OCI-LY1 (cell line): ENCODE measurements around the gene APOA1.

Source experiments
- H2AFZ ChIP-seq: fragments of 200-600 bp; sonication (generic), shearing (Covaris generic); 2 replicates; pipeline ENCODE4 v1.6.0; 2014; ENCODE audit warnings: antibody characterized with exemption, mild to moderate bottlenecking, low read length
- H3F3A ChIP-seq: fragments of 200-600 bp; sonication (generic), shearing (Covaris generic); 2 replicates; pipeline ENCODE4 v1.6.0; 2014; ENCODE audit warnings: mild to moderate bottlenecking, antibody characterized with exemption, low read length, moderate library complexity; ENCODE audit not compliant: insufficient read depth
- H3K27ac ChIP-seq: fragments of 200-600 bp; sonication (generic); 2 replicates; pipeline ENCODE4 v1.5.1; 2014; ENCODE audit warnings: low read length, mixed run types, mild to moderate bottlenecking, low read depth; ENCODE audit not compliant: poor library complexity, severe bottlenecking
- H3K27me3 ChIP-seq: fragments of 200-600 bp; sonication (generic); 2 replicates; pipeline ENCODE4 v1.6.0; 2014; ENCODE audit warnings: antibody characterized with exemption, mild to moderate bottlenecking, low read length, moderate library complexity; ENCODE audit not compliant: insufficient read depth
- H3K36me3 ChIP-seq: fragments of 200-600 bp; sonication (generic); 2 replicates; pipeline ENCODE4 v1.6.1; 2014; ENCODE audit warnings: mild to moderate bottlenecking, antibody characterized with exemption, low read length, moderate library complexity, mixed read lengths; ENCODE audit not compliant: insufficient read depth
- H3K4me1 ChIP-seq: fragments of 200-600 bp; sonication (generic); 2 replicates; pipeline ENCODE4 v1.5.1; 2014; ENCODE audit warnings: mild to moderate bottlenecking, low read length, moderate library complexity; ENCODE audit not compliant: insufficient read depth, severe bottlenecking
- H3K4me2 ChIP-seq: fragments of 200-600 bp; sonication (generic), shearing (Covaris generic); 2 replicates; pipeline ENCODE4 v1.6.1; 2014; ENCODE audit warnings: low read length
- H3K4me3 ChIP-seq: fragments of 200-600 bp; sonication (generic); 2 replicates; pipeline ENCODE4 v1.5.1; 2014; ENCODE audit warnings: low read length, low read depth, mild to moderate bottlenecking, mixed read lengths; ENCODE audit not compliant: poor library complexity, severe bottlenecking
- H3K79me2 ChIP-seq: fragments of 200-600 bp; shearing (Covaris generic); 2 replicates; pipeline ENCODE4 v1.6.1; 2016; ENCODE audit warnings: mixed run types, low read length, mixed read lengths; ENCODE audit not compliant: insufficient read depth
- H3K9ac ChIP-seq: fragments of 200-600 bp; sonication (generic), shearing (Covaris generic); 2 replicates; pipeline ENCODE4 v1.6.1; 2014; ENCODE audit warnings: mild to moderate bottlenecking, low read length, mixed read lengths
- H3K9me2 ChIP-seq: fragments of 200-600 bp; sonication (generic), shearing (Covaris generic); 2 replicates; pipeline ENCODE4 v1.6.1; 2014; ENCODE audit warnings: low read depth, mild to moderate bottlenecking, low read length, mixed read lengths
- H3K9me3 ChIP-seq: fragments of 200-600 bp; shearing (Covaris generic); 2 replicates; pipeline ENCODE4 v1.6.1; 2014; ENCODE audit warnings: low read length, mixed read lengths
- H4K20me1 ChIP-seq: fragments of 200-600 bp; sonication (generic), shearing (Covaris generic); 2 replicates; pipeline ENCODE4 v1.6.0; 2016; ENCODE audit warnings: mild to moderate bottlenecking, low read length; ENCODE audit not compliant: insufficient read depth
- CTCF ChIP-seq: fragments of 200-600 bp; sonication (generic), shearing (Covaris generic); IDR thresholded peaks from 2 replicates; pipeline ENCODE4 v1.5.1; 2017; ENCODE audit warnings: mild to moderate bottlenecking, antibody characterized with exemption, low read length, moderate library complexity, mixed read lengths
- EZH2 ChIP-seq: fragments of 200-600 bp; sonication (generic), shearing (Covaris generic); IDR thresholded peaks from 2 replicates; pipeline ENCODE4 v1.8.0; 2017; ENCODE audit warnings: borderline replicate concordance, mixed run types, mild to moderate bottlenecking, antibody characterized with exemption, low read length, moderate library complexity, mixed read lengths

Gene APOA1

GRCh38 chr11:116865696-116866095 is 28.3 kb upstream of the APOA1 start:
- Histone ChIP-seq H3K4me3 (no peak overlapping the region), H4K20me1 (no peaks in the 10 kb centered on the region), H3K9ac (no peak overlapping the region), H3K79me2 (no peaks in the 10 kb centered on the region), H3K36me3 (peaks cover 90% of the 10 kb centered on the region), H3K9me2 (no peaks in the 10 kb centered on the region), H2AFZ (no peak overlapping the region), H3K27ac (no peak overlapping the region), H3K4me1 (no peaks in the 10 kb centered on the region), H3F3A (no peaks in the 10 kb centered on the region), H3K27me3 (no peaks in the 10 kb centered on the region), H3K4me2 (no peak overlapping the region), H3K9me3 (no peaks in the 10 kb centered on the region)
- TF ChIP-seq EZH2 (no peak), CTCF (no peak)

GRCh38 chr11:116864531-116864930 is 27.1 kb upstream of the APOA1 start:
- Histone ChIP-seq H3K79me2 (no peaks in the 10 kb centered on the region), H3K4me3 (no peak overlapping the region), H3K9me2 (no peaks in the 10 kb centered on the region), H3K27me3 (no peaks in the 10 kb centered on the region), H3K4me2 (no peak overlapping the region), H3K36me3 (peaks cover 87% of the 10 kb centered on the region), H3F3A (no peaks in the 10 kb centered on the region), H4K20me1 (no peaks in the 10 kb centered on the region), H3K4me1 (no peaks in the 10 kb centered on the region), H3K27ac (no peak overlapping the region), H3K9me3 (no peaks in the 10 kb centered on the region), H3K9ac (no peak overlapping the region), H2AFZ (no peak overlapping the region)
- TF ChIP-seq CTCF (no peak), EZH2 (no peak)

GRCh38 chr11:116862951-116863350 is 25.5 kb upstream of the APOA1 start:
- peaks cover 87% of the 10 kb centered on the region for H3K36me3 ChIP-seq
- no peaks in the 10 kb centered on the region for H4K20me1 ChIP-seq
- no peaks in the 10 kb centered on the region for H3F3A ChIP-seq
- no peak overlapping the region for H2AFZ ChIP-seq
- no peak overlapping the region for H3K4me2 ChIP-seq
- H3K79me2 ChIP-seq, result no peaks in the 10 kb centered on the region
- no peaks in the 10 kb centered on the region for H3K27me3 ChIP-seq
- H3K27ac ChIP-seq, result no peak overlapping the region
- TF ChIP-seq CTCF (no peak), EZH2 (no peak)
- no peaks in the 10 kb centered on the region for H3K9me3 ChIP-seq
- no peaks in the 10 kb centered on the region for H3K9me2 ChIP-seq
- no peaks in the 10 kb centered on the region for H3K4me1 ChIP-seq
- no peak overlapping the region for H3K9ac ChIP-seq
- no peak overlapping the region for H3K4me3 ChIP-seq
